NT2/D1 (cell line): ENCODE data around the gene SHFL.
A peak's percentile ranks its signal among the peaks of the same experiment; 100 is the strongest.

ENCODE experiments used
- DNase-seq: peaks from one replicate; pipeline ENCODE4 v3.0.0-alpha.2; 2011; ENCODE audit warnings: low read depth, low spot score
- H3K27me3 ChIP-seq: 2 replicates; pipeline ENCODE4 v1.6.0; 2011; ENCODE audit warnings: mild to moderate bottlenecking; ENCODE audit not compliant: insufficient read length, insufficient read depth
- H3K36me3 ChIP-seq: 2 replicates; pipeline ENCODE4 v1.6.1; 2011; ENCODE audit warnings: mild to moderate bottlenecking, low read length, mixed read lengths; ENCODE audit not compliant: insufficient read depth, insufficient read length
- H3K4me1 ChIP-seq: 2 replicates; pipeline ENCODE4 v1.5.1; 2011; ENCODE audit not compliant: insufficient read depth, insufficient read length
- H3K4me3 ChIP-seq: 2 replicates; pipeline ENCODE4 v1.5.1; 2011; ENCODE audit warnings: low read depth; ENCODE audit not compliant: insufficient read length
- H3K9ac ChIP-seq: 2 replicates; pipeline ENCODE4 v1.6.0; 2011; ENCODE audit warnings: low read depth; ENCODE audit not compliant: insufficient read length
- H3K9me3 ChIP-seq: 2 replicates; pipeline ENCODE4 v1.5.1; 2011; ENCODE audit warnings: mild to moderate bottlenecking, low read length; ENCODE audit not compliant: insufficient read depth
- SUZ12 ChIP-seq: IDR thresholded peaks from 2 replicates; pipeline ENCODE4 v1.6.1; 2011; ENCODE audit not compliant: insufficient read length, insufficient read depth; ENCODE audit errors: extremely low read depth
- YY1 ChIP-seq: IDR thresholded peaks from 2 replicates; pipeline ENCODE4 v1.6.1; 2011; ENCODE audit not compliant: insufficient read length, insufficient read depth
- ZNF274 ChIP-seq: IDR thresholded peaks from 2 replicates; pipeline ENCODE4 v1.6.1; 2011; ENCODE audit warnings: mild to moderate bottlenecking, low read depth, low read length

The SHFL gene

DNA sequence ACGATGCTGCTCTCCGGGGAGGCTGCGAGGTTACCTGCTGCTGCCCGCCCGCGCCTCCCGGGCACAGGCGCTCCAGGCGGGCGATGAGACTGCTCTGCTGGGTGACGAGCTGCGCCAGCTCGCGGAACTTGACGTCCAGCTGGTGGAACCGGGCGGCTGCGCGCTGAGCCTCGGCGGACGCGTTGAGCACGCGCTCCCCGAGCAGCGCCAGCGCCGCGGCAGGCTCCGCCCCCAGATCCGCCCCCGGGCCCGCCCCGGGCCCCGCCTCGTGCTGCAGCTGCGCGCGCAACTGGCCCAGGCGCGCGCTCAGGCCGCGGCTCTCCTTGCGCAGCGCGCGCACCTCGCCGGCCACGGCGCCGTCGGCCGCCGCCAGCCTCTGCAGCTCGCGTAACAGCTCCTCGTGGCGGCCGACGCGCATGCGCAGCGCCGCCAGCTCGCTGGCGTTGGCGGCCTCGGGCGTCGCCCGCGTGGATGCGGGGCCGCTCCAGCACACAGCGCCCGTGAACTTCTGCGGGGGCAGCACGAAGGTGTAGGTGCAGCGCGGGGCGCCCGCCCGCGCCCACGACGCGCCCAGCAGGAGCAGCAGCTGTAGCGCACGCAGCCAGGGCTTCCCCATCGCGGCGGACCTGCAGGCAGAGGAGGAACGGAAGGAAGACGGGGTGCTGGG lies 10.0 kb downstream of the SHFL start:
- TF ChIP-seq YY1: no peak
- TF ChIP-seq SUZ12: no peak
- no peak for TF ChIP-seq ZNF274
- peak overlapping the region; percentile 76 for H3K4me3 ChIP-seq

DNA sequence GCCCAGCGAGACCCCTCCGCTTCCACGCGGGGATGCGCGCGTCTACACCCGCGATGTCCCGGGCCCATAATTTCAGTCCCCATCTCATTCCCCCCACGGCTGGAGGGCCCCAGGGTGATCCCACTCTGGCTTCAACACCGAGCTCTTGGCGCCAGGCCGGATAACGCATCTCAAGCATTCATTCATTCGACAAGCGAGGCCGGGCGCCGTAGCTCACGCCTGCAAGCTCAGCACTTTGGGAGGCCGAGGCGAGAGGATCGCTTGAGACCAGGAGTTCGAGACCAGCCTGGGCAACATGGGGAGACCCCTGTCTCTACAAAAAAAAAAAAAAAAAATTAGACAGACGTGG lies 10.5 kb downstream of the SHFL start:
- peaks cover 14% of the 10 kb centered on the region for H3K27me3 ChIP-seq
- H3K4me1 ChIP-seq: peaks cover 4% of the 10 kb centered on the region
- H3K4me3 ChIP-seq: peak overlapping the region; percentile 76
- peak overlapping the region; percentile 99 for H3K9ac ChIP-seq
- no peak for DNase-seq
- TF ChIP-seq ZNF274: no peak
- no peak for TF ChIP-seq YY1
- TF ChIP-seq SUZ12: no peak
- no peaks in the 10 kb centered on the region for H3K9me3 ChIP-seq
- peaks cover 2% of the 10 kb centered on the region for H3K36me3 ChIP-seq

More for the DNA sequence above, 10.0 kb downstream of the SHFL start:
- Histone ChIP-seq H3K36me3 (peaks cover 2% of the 10 kb centered on the region), H3K9me3 (no peaks in the 10 kb centered on the region), H3K9ac (peak overlapping the region; percentile 99), H3K4me1 (peaks cover 4% of the 10 kb centered on the region), H3K27me3 (peaks cover 14% of the 10 kb centered on the region)
- DNase-seq: peak; percentile 75

DNA sequence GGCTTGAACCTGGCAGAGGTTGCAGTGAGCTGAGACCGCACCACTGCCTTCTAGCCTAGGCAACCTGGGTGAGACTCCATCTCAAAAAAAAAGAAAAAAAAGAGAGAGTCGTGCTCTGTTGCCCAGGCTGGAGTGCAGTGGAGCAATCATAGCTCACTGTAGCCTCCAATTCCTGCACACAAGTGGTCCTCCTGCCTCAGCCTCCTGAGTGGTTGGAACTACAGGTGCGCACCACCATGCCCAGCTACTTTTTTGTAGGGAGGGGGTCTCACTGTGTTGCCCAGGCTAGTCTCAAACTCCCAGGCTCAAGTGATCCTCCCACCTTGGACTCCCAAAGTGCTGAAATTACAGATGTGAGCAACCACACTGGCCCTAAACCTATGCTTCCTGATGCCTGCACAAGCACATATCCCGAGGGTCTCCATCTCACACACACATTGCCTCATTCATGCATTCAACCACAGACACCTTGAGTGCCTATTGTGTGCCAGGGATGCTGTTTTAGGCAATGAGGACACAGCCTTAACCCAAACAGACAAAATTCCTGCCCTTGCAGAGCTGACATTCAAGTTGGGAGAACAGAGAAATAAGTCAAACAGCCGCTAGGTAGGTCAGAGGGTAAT lies 14.2 kb downstream of the SHFL start:
- Histone ChIP-seq H3K4me1 (peaks cover 8% of the 10 kb centered on the region), H3K4me3 (no peak overlapping the region), H3K9me3 (no peaks in the 10 kb centered on the region), H3K9ac (no peak overlapping the region), H3K27me3 (peaks cover 7% of the 10 kb centered on the region), H3K36me3 (no peaks in the 10 kb centered on the region)
- no peak for DNase-seq
- TF ChIP-seq YY1 (no peak), SUZ12 (no peak), ZNF274 (no peak)

DNA sequence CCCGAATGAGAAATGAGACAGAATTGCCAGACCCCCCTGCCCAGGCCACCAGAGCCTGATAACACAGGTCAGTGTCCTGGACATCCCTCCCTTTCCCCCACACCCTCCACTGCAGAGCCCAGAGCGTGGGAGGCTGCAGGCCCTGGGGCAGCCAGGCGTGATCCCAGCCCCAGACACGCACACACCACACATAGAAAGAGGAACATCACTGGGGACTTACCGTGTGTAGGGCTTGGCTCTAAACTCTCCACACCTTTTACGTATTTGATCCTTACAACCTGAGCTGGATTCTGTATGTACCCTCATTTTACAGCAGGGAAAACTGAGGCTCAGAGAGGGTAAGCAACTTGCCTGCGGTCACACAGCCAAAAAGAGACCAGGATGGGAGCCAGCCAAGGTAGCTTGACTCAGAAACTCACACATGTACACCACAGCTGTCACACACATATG lies 16.7 kb downstream of the SHFL start:
- H3K9ac ChIP-seq: no peak overlapping the region
- no peak for DNase-seq
- H3K36me3 ChIP-seq: peaks cover 13% of the 10 kb centered on the region
- no peaks in the 10 kb centered on the region for H3K27me3 ChIP-seq
- no peaks in the 10 kb centered on the region for H3K9me3 ChIP-seq
- no peak for TF ChIP-seq SUZ12
- TF ChIP-seq YY1: no peak
- TF ChIP-seq ZNF274: no peak
- H3K4me1 ChIP-seq: peaks cover 10% of the 10 kb centered on the region
- no peak overlapping the region for H3K4me3 ChIP-seq

DNA sequence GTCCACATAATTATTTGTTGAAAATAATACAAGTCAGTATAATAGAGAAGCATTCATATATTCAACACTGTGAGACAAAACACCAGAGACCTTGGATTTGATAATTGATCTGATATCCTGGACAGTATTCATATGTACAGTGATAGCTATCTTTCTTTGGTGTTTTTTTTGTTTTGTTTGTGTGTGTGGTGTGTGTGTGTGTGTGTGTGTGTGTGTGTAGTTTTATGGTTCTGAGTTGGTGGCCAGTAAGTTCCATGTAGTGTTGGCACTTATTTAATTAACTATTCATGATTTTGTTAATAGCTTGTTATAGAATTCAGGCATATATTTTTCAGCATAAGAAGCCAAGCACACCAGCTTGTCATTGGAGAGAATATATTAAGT lies 18.0 kb downstream of the SHFL start:
- Histone ChIP-seq H3K9me3 (no peaks in the 10 kb centered on the region), H3K27me3 (no peaks in the 10 kb centered on the region), H3K36me3 (peaks cover 26% of the 10 kb centered on the region), H3K4me1 (peaks cover 13% of the 10 kb centered on the region), H3K9ac (no peak overlapping the region), H3K4me3 (no peak overlapping the region)
- DNase-seq: no peak
- TF ChIP-seq ZNF274: no peak

DNA sequence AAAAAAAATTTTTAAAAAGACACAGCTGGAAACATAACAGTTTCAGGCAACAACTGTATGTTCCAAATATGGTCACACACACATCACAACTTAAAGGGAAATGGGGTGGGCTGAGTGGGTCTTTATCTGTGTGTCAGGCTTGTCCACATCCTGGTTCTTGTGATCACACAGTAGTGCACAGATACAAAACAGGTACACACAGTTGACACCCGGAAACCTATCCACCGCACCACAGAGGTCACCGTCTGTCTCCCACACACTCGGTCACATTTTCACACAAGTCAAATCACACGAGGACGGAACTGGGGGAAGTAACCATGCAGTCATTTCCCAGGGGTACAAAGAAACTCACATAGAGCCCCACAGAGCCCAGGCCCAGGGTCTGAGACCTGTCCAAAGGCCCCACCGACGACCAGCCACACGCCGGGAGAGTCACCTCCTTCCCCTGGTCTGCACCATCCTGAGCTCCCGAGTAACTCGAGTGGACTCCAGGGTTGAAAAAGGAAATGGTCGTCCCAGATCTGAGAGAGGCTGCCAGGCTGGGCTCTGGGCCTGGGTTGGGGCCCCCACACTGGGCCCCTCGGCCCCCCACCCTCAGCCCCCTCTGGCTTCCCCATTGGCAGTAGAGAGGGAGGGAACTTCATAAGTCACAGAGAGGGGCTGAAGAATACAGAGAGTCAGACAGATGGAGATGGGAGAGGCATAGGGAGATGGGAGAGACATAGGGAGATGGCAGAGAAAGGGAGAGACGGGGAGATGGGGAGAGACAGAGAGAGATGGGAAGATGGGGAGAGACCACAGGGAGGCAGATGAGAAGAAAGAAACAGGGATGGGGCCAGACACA lies 18.8 kb downstream of the SHFL start:
- H3K4me3 ChIP-seq: no peak overlapping the region

More for the DNA sequence above, 18.8 kb downstream of the SHFL start:
- Histone ChIP-seq H3K9me3 (no peaks in the 10 kb centered on the region), H3K9ac (peak overlapping the region; percentile 28), H3K36me3 (peaks cover 33% of the 10 kb centered on the region), H3K27me3 (no peaks in the 10 kb centered on the region), H3K4me1 (peaks cover 13% of the 10 kb centered on the region)
- TF ChIP-seq SUZ12: no peak
- no peak for TF ChIP-seq ZNF274
- TF ChIP-seq YY1: no peak
- no peak for DNase-seq
